A549 treated with ZK216348 at 1 μM for 4 hours (cell line): ENCODE measurements around the gene ALDH8A1. TPM values are rescaled to one million over a fixed set of nuclear protein-coding genes. Genes with fewer than 3 reads are reported as not detected.

Source experiments
- total RNA-seq: library from RNA; stranded (reverse); fragments of 200-300 nt; extraction: Qiagen RNA extraction; gene quantifications from 5 replicates; pipeline ENCODE4 v1.2.3, GENCODE V29; 2022; ENCODE audit warnings: low read depth

The ALDH8A1 gene
- 0.13 to 0.33 TPM (median 0.27 TPM) in 5 replicates for total RNA-seq

DNA sequence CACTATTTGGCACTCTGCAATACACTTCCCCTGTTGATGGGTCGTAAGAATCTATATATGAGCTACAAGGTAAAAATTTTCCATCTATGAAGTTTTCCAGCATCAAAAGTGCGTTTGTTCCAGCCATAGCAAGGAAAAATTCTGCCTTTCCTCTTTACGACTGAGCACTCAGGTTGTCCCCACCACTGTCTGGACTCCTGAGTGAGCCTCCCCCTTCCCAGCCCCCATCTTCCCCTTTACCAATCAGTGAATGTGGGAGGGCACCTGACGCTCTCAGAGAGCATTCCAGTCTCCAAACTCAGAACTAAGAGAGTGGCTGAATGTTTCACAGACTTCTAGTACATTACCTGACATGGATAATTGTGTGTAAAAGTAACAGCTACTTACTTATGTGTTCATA lies at the start of gene ALDH8A1:
ALDH8A1 (minus strand) TSS at position 175 of the 400 bp plus-strand sequence; CDS start at position 127, 48 bp downstream.

Other genes starting within 250 kb of the ALDH8A1 start
- 28.9 to 35.8 TPM (median 33.5 TPM) in 5 replicates for gene HBS1L, start 104.7 kb upstream of the ALDH8A1 start, total RNA-seq
- gene MYB, start 231.2 kb upstream of the ALDH8A1 start, total RNA-seq: 0.52 to 1.1 TPM (median 0.77 TPM) in 5 replicates